HepG2 (cell line): ENCODE results near the gene PSMD3.
"Not testable (repeated sequence)": the region's sequence is repeated elsewhere in the genome, so short reads cannot be mapped to it uniquely, and the experiment has no call there.

Experiments used
- CTCF ChIP-seq: sonication (generic); formaldehyde crosslinking; IDR thresholded peaks from 2 replicates; pipeline ENCODE4 v1.5.0; 2020; ENCODE audit warnings: mild to moderate bottlenecking, missing genetic modification reagents, moderate library complexity
- RBFOX2 ChIP-seq: fragments of 200-400 bp; formaldehyde crosslinking; IDR thresholded peaks from 2 replicates; pipeline ENCODE4 v1.6.1; 2017; ENCODE audit warnings: low read depth, mild to moderate bottlenecking, low read length
- TF ChIP-seq, protein P1 (sequence below), 2 experiments: IDR thresholded peaks; 2 replicates each; pipeline ENCODE4 v1.6.1; 2011 to 2012; ENCODE audit warnings: low read length in 2 of 2, borderline replicate concordance in 1 of 2, low read depth in 1 of 2, mild to moderate bottlenecking in 1 of 2, moderate library complexity in 1 of 2

GRCh38 chr17:40012017-40012647, 31.5 kb downstream of the PSMD3 start:
- TF ChIP-seq, protein P1, sequence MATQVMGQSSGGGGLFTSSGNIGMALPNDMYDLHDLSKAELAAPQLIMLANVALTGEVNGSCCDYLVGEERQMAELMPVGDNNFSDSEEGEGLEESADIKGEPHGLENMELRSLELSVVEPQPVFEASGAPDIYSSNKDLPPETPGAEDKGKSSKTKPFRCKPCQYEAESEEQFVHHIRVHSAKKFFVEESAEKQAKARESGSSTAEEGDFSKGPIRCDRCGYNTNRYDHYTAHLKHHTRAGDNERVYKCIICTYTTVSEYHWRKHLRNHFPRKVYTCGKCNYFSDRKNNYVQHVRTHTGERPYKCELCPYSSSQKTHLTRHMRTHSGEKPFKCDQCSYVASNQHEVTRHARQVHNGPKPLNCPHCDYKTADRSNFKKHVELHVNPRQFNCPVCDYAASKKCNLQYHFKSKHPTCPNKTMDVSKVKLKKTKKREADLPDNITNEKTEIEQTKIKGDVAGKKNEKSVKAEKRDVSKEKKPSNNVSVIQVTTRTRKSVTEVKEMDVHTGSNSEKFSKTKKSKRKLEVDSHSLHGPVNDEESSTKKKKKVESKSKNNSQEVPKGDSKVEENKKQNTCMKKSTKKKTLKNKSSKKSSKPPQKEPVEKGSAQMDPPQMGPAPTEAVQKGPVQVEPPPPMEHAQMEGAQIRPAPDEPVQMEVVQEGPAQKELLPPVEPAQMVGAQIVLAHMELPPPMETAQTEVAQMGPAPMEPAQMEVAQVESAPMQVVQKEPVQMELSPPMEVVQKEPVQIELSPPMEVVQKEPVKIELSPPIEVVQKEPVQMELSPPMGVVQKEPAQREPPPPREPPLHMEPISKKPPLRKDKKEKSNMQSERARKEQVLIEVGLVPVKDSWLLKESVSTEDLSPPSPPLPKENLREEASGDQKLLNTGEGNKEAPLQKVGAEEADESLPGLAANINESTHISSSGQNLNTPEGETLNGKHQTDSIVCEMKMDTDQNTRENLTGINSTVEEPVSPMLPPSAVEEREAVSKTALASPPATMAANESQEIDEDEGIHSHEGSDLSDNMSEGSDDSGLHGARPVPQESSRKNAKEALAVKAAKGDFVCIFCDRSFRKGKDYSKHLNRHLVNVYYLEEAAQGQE (IDR thresholded peaks at IDR 0.05; ENCODE audit: borderline replicate concordance in 1 of 2, low read depth in 1 of 2, low read length in 2 of 2), result not testable (repeated sequence)
- not testable (repeated sequence) for TF ChIP-seq RBFOX2; CTCF (CRISPR knock-in tag)
